Stimulated activated CD4-positive, alpha-beta T cell treated with anti-CD3 and anti-CD28 coated beads, TNF-alpha, amount 100 ng/mL, for 24 hours (primary cell): ENCODE results near the gene CAP2.
"Not testable (repeated sequence)": the region's sequence is repeated elsewhere in the genome, so short reads cannot be mapped to it uniquely, and the experiment has no call there.

Experiments used
- DNase-seq, 3 experiments: peaks; one replicate each; pipeline ENCODE4 v3.0.0-alpha.2; 2020; ENCODE audit warnings: low read depth in 3 of 3

Gene CAP2

GRCh38 chr6:17440811-17441210, 47.4 kb downstream of the CAP2 start:
- not testable (repeated sequence) for DNase-seq

- no peak for DNase-seq
Observed at GRCh38 chr6:17442196-17442595, 48.8 kb downstream of the CAP2 start.

- no peak for DNase-seq
Observed at GRCh38 chr6:17446713-17447112, 53.3 kb downstream of the CAP2 start.

DNA sequence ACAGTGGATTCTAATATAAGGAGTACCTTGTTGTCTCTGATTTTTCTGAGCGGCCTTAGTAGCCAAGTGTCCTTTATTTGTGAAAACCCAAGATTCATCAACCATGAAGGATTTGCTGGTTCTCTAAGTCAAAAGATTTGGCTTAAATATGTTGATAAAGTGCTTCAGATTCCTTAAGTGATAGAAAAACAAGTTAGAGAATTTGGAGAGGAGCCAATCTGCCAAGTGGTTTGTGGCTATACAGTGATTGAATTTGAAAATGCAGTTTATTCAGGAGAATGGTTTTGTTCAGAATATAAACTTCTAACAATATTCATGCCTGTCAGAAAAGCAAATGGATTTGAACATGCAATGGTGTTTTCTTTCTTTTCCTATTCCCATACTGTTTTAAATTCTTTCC, 54.8 kb downstream of the CAP2 start:
- DNase-seq: no peak

DNA sequence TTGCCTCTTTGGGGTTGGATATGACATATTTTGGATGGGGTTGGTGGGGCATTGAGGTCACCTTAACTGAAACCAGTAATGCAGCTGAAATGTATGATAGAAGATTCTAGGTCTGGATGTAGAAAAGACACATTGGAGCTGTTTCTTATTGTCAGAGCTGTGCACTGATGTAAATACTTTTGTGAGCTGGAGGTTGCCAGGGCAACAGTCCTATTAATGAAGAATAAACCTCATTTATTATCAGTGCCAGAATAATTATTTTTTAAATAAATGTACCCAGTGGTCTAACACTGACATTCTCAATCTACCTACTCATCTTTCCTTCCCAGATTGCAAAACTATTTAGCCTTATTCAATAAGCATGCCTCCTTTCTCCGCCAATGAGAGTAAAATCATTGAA, 57.0 kb downstream of the CAP2 start:
- DNase-seq: no peak

DNA sequence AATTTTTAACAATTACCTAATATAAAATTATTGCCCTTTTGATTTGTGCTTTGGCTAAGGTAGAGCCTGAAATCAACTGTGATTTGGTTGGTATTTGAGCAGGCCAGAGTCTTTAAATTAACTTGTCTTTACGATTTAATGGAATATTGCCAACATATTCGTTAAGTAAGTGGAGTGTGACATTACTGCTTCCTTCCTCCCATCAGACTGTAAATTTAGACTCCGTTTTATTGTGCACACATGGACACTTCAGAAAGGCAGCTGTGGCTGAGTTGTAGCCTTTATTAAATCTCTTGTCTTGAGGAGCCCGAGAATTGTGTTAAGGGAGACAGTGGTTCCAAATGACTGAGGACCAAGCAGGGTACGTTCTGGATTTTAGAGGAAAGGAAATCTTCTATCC, 57.4 kb downstream of the CAP2 start:
- no peak for DNase-seq

DNA sequence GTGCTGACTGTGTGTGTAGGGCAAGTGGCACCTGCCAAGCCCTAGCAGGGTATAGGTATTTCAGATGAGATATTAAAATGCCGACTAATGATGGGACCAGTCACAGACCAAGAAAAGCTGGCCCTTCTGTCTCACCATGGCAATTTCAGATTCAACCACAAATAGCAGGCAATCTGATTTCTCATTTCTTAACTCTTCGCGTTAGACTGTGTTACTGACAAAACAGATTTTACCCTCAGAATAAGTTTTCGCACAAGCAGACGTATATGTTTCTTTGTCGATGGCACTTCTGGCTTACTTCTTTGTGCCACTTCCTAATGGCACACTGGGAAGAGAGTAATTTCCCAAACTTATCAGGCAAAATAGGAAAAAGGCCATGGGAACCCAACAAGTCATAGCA, 58.7 kb downstream of the CAP2 start:
- DNase-seq: no peak

DNA sequence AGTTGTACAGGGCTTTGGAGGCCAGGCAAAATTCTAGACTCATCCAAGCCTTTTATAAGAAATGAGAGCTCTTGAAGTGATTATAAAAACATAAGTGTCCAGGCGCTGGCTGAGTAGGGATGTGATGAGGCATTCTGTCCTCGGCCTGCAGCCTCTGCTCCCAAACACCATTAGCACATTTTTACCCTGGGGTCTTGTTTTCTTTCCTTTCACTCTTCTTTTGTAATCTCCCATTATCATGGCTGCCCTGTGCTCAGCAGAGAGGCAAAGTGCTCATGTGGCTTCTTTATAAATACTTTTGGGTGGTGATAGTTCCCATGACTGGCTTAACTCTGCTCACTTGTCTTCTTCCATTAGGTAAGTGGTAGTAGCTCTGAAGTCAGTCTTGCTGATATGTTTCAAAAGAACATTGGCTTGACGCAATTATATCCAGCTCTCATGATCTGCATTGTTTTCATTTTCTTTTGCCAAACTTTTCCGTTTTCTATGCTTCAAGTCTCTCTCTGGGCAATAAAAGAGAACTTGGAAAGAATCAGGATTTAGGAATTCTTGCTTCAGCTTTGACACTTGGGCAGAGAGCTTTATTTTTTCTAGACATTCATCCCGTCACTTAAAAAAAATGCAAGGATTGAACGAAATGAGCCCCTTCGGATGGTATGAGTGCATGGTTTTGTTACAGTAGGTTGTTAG, 61.1 kb downstream of the CAP2 start:
- no peak for DNase-seq

GRCh38 chr6:17455919-17456318, 62.5 kb downstream of the CAP2 start:
- DNase-seq: no peak

- no peak for DNase-seq
Observed at GRCh38 chr6:17456711-17457110, 63.3 kb downstream of the CAP2 start.

GRCh38 chr6:17457405-17457804, 64.0 kb downstream of the CAP2 start:
- no peak for DNase-seq

- no peak for DNase-seq
Observed at GRCh38 chr6:17457956-17458355, 64.6 kb downstream of the CAP2 start.

DNA sequence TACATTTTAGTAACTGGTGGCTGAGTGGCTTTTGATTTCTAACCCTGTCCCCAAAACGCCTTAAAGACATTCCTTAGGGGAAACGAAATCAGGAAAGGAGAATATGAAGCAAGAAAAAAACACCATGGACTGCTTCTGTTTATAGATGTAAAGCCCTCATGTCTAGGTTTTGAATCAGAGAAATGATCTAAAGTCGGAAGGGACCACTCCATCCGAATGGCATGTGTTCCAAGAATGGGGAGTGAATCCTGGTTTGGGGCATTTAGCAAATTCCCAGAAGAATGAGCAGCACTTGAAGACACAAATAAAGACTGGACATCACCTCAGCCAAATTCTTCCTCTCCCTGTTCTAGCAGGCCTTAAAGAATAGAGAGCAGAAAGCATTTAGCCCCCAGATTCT, 65.6 kb downstream of the CAP2 start:
- DNase-seq: no peak

- DNase-seq: no peak
Observed at GRCh38 chr6:17460862-17461261, 67.5 kb downstream of the CAP2 start.

DNA sequence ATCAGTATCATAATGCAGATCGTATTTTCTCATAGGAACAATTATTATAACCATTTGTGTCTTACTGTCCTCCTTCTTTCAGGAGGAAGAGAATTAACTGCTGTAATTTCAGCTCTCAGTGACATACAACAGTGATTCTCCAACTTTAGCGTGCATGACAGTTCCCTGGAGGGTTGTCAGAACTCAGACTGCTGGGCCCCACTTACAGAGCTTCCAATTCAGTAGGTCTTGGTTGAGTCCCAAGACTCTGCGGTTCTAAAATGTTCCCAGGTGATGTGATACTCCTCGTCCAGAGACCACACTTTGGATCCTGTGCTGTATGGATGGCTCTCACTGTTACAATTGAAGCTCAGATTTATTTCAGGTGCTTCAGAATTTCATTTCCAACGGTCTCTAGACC, 72.8 kb downstream of the CAP2 start:
- no peak for DNase-seq

DNA sequence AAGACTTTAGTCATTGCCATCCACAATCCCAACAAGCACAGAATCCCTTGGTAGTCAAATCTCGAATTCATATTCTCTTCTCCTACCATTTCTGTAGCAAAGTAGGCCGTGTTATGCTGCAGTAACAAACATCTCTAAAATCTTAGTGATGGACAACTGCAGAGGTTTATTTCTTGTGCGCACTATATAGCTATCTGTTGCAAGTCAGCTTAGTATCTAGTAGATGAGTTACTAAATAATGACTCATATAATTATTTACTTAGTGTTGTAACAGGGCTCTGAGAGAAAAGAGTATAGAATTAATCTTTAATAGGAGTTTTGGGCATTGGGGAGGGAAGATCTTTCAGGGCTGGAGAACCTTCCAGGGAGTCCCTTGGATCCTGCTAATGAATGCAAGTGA, 73.3 kb downstream of the CAP2 start:
- DNase-seq: no peak

GRCh38 chr6:17469006-17469832, 75.8 kb downstream of the CAP2 start:
- no peak for DNase-seq

DNA sequence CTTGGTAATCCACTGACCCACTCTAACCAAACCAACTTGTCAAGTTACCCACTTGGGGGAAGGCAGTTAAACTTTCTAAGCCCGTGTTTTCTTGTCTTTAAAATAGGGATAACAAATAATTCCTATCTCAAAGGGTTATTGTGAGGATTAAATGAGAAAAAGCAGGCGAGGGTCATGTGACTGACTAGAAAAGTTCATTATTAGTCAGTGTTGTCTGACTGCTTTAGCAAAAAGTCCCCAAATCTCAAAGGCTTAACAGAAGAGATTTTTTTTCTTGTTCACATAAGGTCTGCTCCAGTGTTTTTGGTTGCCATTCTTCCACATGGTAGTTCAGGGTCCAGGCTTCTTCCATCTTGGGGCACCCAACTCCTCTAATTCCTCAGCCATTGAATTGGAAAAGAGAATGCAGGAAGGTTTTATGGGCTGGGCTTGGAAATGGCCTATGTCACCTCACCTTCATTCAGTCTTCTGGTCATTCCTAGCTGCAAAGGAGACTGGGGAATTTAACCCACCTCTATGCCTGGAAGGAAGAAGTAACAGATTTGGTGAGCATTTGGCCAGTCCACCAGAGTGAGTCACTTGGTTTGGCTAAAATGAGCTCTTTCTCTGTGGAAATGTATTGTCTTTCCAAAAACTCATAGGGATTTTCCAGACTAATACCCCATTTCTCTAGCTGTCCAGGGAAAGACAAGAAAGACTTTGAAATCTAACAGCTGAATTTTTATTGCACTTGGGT, 77.0 kb downstream of the CAP2 start:
- DNase-seq: no peak

DNA sequence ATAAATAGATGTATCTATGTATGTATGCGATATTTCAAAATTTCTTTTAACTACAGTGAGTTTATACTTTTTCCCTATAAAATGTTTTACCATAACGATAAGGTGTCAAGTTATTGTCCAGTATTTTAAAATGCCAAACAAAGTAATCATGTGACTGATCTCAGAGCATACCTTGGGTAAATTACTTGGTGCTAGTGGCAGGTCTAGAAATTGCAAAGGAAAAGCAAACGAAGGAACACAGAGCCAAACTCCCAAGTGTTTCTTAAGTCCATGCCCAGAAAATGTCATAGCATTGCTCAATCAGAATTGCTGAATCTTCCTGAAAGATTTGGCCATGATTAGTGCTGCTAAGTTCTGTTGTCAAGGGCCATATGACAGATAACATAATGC, 77.5 kb downstream of the CAP2 start:
- no peak for DNase-seq

- no peak for DNase-seq
Observed at GRCh38 chr6:17472653-17473183, 79.3 kb downstream of the CAP2 start.

DNA sequence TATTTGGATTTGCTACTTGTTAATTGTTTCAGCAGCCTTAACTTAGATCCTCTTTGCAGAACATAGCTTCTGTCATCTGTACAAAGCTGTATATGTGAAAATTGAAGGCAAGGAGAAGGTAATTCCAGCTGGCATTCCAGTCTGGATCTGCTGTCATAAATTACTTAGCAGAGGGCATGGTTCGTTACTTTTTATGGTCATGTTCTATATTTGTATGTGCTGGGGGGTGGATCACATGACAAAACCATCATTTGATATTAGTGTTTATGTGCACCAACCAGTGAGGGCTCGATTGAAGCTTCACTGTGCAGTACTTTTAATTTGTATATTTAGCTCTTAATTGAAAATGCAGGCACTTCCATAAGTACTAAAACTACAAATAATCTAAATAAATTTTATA, 80.2 kb downstream of the CAP2 start:
- no peak for DNase-seq

DNA sequence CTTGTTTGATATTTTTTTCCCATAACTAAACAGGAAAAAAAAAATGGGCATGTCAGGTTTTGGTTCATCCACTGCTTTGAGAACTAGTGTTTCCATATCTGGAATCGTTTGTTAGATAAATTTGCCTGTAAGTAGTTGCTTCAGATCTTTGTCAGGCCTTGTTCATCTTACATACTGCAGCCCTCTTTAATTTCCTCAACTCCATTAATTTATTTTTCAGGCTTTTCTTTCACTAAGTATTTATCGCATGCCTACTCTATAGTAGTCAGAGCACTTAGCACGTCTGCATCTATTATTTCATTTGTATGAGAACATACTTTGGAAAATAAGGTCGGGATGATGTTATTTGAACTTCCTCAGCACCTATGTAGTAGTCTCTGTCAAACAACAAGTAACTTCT, 80.9 kb downstream of the CAP2 start:
- no peak for DNase-seq
